HG03108 (cell line): ENCODE data around the gene AGO1.
A peak's percentile ranks its signal among the peaks of the same experiment; 100 is the strongest.

Experiments used
- ATAC-seq: cut with Tn5 transposase; IDR thresholded peaks from one replicate; pipeline ENCODE4 v1.9.1; 2021; ENCODE audit warnings: moderate library complexity; ENCODE audit not compliant: unreplicated experiment

Gene AGO1

GRCh38 chr1:35882945-35883634 lies at the start of gene AGO1:
Gene AGO1, plus strand, starts transcription at chr1:35883209. Its CDS starts 213 bp downstream, at chr1:35883422.
- ATAC-seq: peak; percentile 90

GRCh38 chr1:35833395-35833794 lies 49.6 kb upstream of the AGO1 start:
- no peak for ATAC-seq

GRCh38 chr1:35834218-35834617 lies 48.8 kb upstream of the AGO1 start:
- ATAC-seq: no peak

- no peak for ATAC-seq
These were observed 47.6 kb upstream of the AGO1 start for GRCh38 chr1:35835398-35835797.

- no peak for ATAC-seq
These were observed 46.3 kb upstream of the AGO1 start for GRCh38 chr1:35836734-35837133.

- ATAC-seq: no peak
These were observed 44.2 kb upstream of the AGO1 start for GRCh38 chr1:35838693-35839245.

- no peak for ATAC-seq
These were observed 38.2 kb upstream of the AGO1 start for GRCh38 chr1:35844826-35845225.

- no peak for ATAC-seq
These were observed 37.2 kb upstream of the AGO1 start for GRCh38 chr1:35845766-35846165.

GRCh38 chr1:35847935-35848565 lies 35.0 kb upstream of the AGO1 start:
- no peak for ATAC-seq

GRCh38 chr1:35850051-35850450 lies 33.0 kb upstream of the AGO1 start:
- no peak for ATAC-seq

GRCh38 chr1:35850716-35851115 lies 32.3 kb upstream of the AGO1 start:
- ATAC-seq: no peak

GRCh38 chr1:35851132-35851869 lies 31.7 kb upstream of the AGO1 start:
- no peak for ATAC-seq

GRCh38 chr1:35852241-35852640 lies 30.8 kb upstream of the AGO1 start:
- ATAC-seq: no peak

GRCh38 chr1:35854989-35855700 lies 27.9 kb upstream of the AGO1 start:
- no peak for ATAC-seq

GRCh38 chr1:35856964-35857363 lies 26.0 kb upstream of the AGO1 start:
- ATAC-seq: no peak

GRCh38 chr1:35857830-35858229 lies 25.2 kb upstream of the AGO1 start:
- no peak for ATAC-seq

GRCh38 chr1:35860696-35861095 lies 22.3 kb upstream of the AGO1 start:
- ATAC-seq: no peak

GRCh38 chr1:35863136-35863535 lies 19.9 kb upstream of the AGO1 start:
- no peak for ATAC-seq

- ATAC-seq: no peak
These were observed 19.0 kb upstream of the AGO1 start for GRCh38 chr1:35863881-35864625.

GRCh38 chr1:35864813-35865212 lies 18.2 kb upstream of the AGO1 start:
- ATAC-seq: no peak
